NCI-H2171 treated with DMSO at 0.1 percent for 48 hours (cell line): ENCODE data around the gene MYO18B.
A peak's percentile ranks its signal among the peaks of the same experiment; 100 is the strongest.

Experiments
- DNase-seq: peaks from one replicate; lab custom pipeline; 2025; lab: John Stamatoyannopoulos, UW

MYO18B gene

DNA sequence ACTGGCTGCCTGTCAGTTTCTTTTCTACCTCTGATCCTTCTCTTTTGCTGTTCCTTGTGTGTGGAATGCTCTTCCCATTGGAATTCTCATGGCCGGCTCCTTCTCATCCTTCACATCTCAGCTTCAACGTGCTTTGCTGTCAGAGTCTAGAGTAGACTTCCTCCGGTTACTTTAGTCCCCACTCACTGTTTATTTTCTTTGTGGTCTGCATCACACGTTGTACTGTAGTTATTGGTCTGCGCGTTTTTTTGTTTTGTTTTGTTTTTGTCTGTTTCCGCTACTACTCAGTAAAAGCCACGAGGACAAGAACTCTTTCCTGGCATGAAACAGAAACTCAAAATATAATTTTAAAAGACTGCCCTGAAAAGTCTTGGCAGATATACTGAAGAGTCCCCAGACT, 305.9 kb downstream of the MYO18B start:
- DNase-seq: no peak

DNA sequence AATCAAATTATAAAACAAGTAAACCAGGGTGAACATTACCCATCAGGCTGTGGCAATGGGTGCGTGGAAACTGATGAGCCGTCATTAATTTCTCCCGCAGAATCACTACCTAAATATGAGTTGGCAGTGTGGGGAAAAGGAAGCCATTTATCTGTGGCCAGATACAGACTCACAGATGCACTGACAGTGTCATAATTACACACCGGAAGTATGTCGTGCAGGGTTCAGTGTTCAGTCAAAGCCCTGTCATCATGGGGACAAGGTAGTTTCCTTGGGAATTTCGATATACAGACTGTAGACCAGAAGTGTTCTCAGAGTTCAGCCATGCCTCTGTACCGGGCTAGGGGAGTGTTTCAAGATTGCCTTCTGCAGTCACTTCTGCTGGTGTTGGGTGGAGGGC, 308.1 kb downstream of the MYO18B start:
- DNase-seq: no peak

DNA sequence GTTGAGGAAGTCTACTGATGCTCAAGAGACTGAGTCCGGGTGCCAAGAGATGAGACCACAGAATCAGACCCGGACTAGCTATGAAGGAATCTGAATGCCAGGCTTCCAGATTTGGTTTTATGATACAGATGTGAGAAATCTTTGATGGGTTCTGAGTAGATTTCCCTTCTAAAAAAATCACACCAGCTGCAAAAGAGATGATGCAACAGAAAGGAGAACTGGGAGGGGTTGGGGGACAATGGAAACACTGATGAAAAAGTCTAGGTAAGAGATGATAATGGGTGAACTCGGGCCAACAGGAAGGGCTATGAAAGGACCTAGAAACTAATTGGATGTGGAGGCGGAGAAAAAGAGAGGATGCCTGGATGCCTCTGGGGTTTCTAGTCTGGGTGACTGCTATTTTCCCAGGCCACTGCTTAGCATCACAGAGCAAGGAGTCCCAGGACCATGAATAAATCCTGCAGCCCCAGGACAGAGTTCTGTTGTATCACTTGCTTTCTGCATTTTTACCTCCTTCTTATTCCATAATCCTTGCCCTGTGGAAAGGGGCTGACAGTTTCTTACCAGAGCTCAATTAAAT, 311.8 kb downstream of the MYO18B start:
- no peak for DNase-seq

DNA sequence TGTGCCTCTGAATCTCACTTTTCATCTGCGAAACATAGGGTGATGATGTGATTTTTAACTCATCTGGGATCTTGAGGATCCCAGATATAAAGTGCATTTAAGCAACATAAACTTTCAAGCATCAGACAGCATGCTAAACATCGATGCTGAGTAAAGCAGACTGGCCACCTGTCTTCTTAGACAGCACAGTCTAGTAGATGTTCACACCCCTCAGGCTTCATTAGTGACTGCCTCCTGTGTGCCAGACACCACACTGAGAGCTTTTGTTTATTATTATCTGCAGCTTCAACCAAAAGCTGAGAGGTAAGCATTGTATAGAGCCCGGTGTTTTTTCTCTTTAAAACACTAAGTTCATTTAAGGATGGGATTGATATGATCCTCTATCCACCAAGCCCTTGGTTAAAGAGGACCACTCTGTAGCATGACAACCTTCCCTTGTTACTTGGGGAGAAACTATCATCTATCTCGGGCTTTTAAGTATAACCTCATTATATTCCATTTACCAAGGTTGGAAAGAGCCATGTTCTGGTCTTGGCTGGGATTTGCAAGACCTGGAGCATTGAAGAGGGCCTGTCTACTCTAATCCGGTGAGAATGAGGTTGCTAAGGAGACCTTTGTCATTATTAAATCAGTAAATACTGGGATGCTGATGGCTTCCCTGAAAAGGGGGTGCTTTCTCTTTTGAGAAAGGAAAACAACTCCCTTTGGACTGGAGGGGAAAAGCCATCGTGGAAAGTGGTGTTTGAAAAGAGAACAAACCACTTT, 313.0 kb downstream of the MYO18B start:
- DNase-seq: peak; percentile 11

DNA sequence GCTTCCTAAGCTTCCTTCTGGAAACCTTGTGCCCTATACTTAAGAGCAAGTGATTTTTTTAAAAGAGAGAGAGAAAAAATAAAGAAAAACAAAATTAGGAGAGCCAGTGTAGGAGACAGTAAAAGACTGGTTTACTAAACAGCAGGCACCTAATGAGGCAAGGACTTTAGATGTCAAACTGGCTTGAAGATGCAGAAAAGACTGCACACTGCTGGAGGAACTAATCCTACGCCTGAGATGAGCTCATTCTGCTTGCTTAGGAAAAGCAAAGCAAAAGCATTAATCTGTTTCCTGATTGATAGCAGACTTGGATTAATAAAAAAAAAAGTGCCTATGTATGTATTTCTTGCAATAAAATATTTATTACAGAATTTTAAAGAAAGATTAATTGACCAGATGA, 313.7 kb downstream of the MYO18B start:
- DNase-seq: no peak

DNA sequence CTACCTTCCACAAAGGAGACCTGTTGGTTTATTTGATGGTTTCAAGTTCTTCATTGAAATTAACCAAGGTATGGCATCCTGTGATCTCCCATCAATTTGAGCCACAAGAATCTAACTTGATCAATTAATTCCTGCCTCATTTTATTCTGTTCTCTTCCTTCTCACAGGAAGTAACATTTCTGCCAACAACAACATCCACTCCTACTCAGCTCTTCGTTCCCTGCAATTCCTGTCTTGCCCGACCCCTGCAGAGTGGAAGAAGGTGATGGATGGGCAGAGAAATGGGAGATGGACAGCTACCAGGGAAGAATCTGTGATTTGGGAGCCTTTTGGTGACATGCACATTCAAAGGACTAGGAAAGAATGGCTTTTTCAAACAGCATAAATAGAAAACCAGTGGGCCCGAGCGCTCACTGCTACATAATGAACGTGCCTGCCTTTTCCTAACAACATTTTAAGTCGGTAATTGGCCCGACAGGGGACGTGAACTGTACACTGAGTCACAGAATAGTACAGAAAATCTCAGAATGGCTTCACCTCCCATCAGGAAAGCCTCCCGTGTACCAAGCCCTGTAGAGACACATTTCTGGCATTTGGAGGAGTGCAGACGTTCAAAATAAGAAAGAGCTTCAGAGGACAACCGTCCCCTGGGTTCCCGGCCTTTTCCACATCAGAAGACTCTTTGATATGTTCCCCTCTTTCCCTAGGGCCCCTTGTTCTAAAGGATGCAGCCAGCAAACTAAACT, 314.6 kb downstream of the MYO18B start:
- DNase-seq: no peak

DNA sequence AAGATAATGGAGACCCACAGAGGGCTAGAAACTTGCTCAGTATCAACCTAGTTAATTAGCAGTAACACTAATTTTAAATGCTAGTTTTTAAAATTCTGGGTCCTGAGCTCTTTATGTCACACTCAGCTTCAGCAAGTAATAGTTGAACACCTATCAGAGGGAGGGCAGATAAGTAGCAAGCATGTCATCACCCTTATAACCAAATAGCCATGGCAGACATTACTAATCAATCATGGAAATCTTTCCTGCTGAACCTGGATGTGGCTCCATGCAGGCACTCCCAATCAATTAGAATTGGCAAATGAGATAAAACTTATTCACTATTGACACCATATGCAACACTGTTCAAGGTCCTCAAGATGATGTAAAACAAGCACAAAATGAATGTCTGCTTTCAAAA, 315.7 kb downstream of the MYO18B start:
- no peak for DNase-seq

DNA sequence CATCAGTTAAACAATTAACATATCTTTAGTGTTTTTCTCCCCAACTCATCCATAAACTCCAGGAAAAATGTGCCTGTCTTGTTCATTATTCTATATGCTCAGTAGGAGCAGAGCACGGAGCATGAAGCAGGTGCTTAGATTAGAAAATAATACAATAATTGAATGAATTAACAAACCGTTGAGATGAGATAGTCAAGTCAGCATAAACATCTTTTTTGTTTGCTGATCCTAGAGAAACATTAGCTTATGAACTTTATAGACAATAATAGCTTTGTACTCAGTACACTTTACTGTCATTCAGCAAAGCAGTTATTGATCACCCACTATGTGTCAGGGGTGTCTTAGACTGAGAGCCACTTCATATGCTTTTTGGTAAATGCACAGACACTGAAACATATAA, 322.1 kb downstream of the MYO18B start:
- DNase-seq: no peak

DNA sequence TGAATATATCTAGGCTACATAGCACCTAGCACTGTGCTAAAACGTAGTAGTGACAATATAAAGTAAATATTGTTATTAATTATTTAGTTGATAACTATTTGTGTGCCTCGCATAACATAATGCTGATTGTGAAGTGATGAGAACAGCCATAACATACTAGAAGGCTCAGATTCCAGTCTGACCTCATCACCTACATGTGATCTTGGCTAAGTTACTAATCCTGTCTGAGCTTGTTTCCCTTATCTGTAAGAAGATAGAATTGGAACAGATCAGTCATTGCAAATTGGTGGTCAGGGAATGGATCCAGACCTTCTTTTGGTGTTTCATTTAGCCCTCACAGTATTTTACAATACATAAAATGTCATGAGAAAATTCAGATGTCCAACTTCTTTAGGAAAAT, 323.9 kb downstream of the MYO18B start:
- peak; percentile 59 for DNase-seq

DNA sequence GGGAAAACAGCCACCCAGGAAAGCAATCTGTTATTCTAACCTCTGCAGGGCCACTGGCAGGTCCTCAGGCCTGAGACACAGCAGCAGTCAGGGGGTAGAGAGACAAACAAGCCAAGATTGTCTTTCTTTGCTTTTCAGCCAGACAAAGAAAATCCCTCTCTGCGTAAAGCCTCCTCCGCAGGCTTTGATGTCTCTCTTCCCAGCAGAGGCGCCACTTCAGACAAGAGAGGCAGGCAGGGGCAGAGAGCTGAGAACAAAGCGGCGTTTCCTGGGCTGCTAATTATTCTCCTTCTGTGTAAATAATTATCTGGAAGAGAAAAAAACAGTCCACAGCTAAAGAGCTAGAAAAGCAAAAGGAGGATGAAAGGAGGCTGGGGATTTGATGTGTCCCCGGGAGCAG, 324.5 kb downstream of the MYO18B start:
- peak; percentile 67 for DNase-seq

DNA sequence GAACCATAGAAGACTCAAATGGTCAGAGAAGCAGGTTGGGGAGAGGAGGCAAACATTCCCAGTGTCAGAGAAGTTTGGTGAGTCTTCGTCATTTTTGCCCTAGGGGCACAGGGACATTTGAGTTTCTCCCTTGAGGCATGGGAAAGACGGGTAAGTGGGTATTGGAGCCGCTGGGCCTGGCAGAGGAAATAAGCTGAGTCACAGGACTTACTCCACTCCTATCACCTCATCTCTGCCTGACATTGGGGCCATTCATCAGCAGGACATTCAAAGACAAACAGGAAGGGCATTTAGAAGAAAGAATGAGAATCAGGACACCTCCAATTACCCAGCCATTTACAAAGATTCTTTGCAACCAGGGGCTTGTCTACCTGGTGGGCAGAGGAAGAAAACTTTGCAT, 326.6 kb downstream of the MYO18B start:
- no peak for DNase-seq

DNA sequence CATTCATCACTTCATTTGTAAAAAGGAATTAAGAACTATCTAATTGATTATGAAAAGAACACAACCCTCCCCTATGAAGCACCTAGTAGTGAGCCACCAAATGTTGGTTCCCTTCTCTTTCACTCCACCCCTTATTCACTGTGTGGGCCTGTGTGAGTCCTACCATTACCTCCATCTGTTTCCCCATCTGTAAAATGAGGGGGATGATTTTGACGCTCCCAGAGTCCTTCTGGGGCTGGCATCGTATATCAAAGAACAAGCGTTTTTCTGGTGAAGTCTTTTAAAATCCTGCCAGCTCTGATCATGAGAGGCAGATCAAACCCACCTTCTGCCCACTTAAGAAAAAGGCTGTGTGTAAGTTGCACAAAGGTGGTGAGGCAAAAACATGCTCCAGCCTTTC, 330.6 kb downstream of the MYO18B start:
- DNase-seq: peak; percentile 82

DNA sequence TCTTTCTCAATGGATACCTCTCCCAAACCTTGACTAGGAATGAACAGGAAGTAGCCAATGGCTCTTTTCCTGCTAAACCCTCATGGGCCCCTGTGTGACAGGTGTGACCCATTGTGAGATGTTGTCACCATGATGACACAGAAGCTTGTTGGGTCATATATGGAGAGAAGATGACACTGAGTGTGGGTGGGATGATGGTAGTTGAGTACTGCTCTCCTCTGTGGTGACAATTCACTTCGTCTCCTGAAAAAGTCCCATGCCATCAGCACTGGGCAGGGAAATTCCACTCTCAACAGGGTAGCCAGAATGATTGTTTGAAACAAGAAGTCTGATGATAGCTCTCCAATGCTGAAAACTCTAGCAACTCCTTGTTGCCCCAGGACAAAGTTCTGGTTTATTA, 333.3 kb downstream of the MYO18B start:
- no peak for DNase-seq

DNA sequence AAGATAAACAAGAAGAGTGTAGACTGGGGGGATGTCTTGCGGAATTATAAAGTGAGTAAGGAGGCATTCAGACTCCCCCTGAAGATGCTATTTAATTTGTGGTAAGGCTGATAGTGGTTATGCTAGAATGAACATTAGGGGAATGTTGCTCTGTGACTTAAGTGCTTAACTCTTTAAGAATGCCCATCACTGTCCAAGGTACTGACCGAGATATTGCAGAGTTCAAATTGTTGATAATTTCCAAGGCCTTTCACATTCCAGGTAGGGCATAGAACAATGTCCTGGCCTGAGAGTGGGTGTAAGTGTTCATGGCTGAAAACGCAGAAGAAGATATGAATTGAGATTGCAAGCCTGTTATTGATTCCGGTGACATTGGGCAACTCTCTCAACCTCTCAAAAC, 337.0 kb downstream of the MYO18B start:
- no peak for DNase-seq
